GM21717 (cell line): ENCODE data around the gene S100A9.

ENCODE experiments used
- ATAC-seq: cut with Tn5 transposase; IDR thresholded peaks from one replicate; pipeline ENCODE4 v1.9.1; 2021; ENCODE audit warnings: mild to moderate bottlenecking, moderate library complexity; ENCODE audit not compliant: unreplicated experiment

The S100A9 gene

GRCh38 chr1:153359241-153359640 is 1.6 kb downstream of the S100A9 start:
- ATAC-seq, result no peak

- no peak for ATAC-seq
Measured at GRCh38 chr1:153360190-153360589, 2.5 kb downstream of the S100A9 start.

GRCh38 chr1:153360592-153361479 is 3.2 kb downstream of the S100A9 start:
- no peak for ATAC-seq

GRCh38 chr1:153361480-153362109 is 3.9 kb downstream of the S100A9 start:
- ATAC-seq, result no peak

GRCh38 chr1:153362187-153362775 is 4.6 kb downstream of the S100A9 start:
- no peak for ATAC-seq

- ATAC-seq, result no peak
Measured at GRCh38 chr1:153363641-153364040, 6.0 kb downstream of the S100A9 start.

GRCh38 chr1:153364156-153364555 is 6.5 kb downstream of the S100A9 start:
- no peak for ATAC-seq

GRCh38 chr1:153364766-153365666 is 7.4 kb downstream of the S100A9 start:
- no peak for ATAC-seq

GRCh38 chr1:153365696-153366095 is 8.0 kb downstream of the S100A9 start:
- ATAC-seq, result no peak

- no peak for ATAC-seq
Measured at GRCh38 chr1:153366261-153366660, 8.6 kb downstream of the S100A9 start.

- ATAC-seq, result no peak
Measured at GRCh38 chr1:153367090-153367489, 9.4 kb downstream of the S100A9 start.

GRCh38 chr1:153368495-153368894 is 10.8 kb downstream of the S100A9 start:
- no peak for ATAC-seq

- no peak for ATAC-seq
Measured at GRCh38 chr1:153370146-153370545, 12.5 kb downstream of the S100A9 start.

- no peak for ATAC-seq
Measured at GRCh38 chr1:153371231-153371630, 13.6 kb downstream of the S100A9 start.

GRCh38 chr1:153372571-153372970 is 14.9 kb downstream of the S100A9 start:
- ATAC-seq, result no peak

- no peak for ATAC-seq
Measured at GRCh38 chr1:153374071-153374470, 16.4 kb downstream of the S100A9 start.

- ATAC-seq, result no peak
Measured at GRCh38 chr1:153375511-153375910, 17.9 kb downstream of the S100A9 start, which contains the start of gene S100A12. Gene S100A12 (minus strand): TSS chr1:153375621. CDS start chr1:153374592, 1,029 bp downstream.

GRCh38 chr1:153379591-153379990 is 21.9 kb downstream of the S100A9 start:
- no peak for ATAC-seq

GRCh38 chr1:153380711-153381110 is 23.1 kb downstream of the S100A9 start:
- ATAC-seq, result no peak

GRCh38 chr1:153384958-153385580 is 27.4 kb downstream of the S100A9 start:
- no peak for ATAC-seq
